Rectal smooth muscle tissue (tissue), 1 donor: ENCODE data around the gene ROBO3.

Experiments
- H3K27ac ChIP-seq: one replicate; pipeline ENCODE4 v1.7.0; 2013; ENCODE audit warnings: low read depth, low read length, inconsistent platforms
- H3K27me3 ChIP-seq: one replicate; pipeline ENCODE4 v1.7.0; 2013; ENCODE audit warnings: low read length; ENCODE audit not compliant: control insufficient read depth, insufficient read depth
- H3K36me3 ChIP-seq: one replicate; pipeline ENCODE4 v1.7.0; 2013; ENCODE audit warnings: low read length; ENCODE audit not compliant: control insufficient read depth, insufficient read depth
- H3K4me1 ChIP-seq: one replicate; pipeline ENCODE4 v1.7.0; 2013; ENCODE audit warnings: low read length; ENCODE audit not compliant: control insufficient read depth, insufficient read depth
- H3K4me3 ChIP-seq: one replicate; pipeline ENCODE4 v1.7.0; 2013; ENCODE audit warnings: low read length
- H3K9ac ChIP-seq: one replicate; pipeline ENCODE4 v1.7.0; 2013; ENCODE audit warnings: low read length

ROBO3 gene

GRCh38 chr11:124930799-124931198, 65.6 kb downstream of the ROBO3 start:
- no peak overlapping the region for H3K27ac ChIP-seq
- no peaks in the 10 kb centered on the region for H3K36me3 ChIP-seq
- no peaks in the 10 kb centered on the region for H3K4me1 ChIP-seq
- no peak overlapping the region for H3K9ac ChIP-seq
- H3K4me3 ChIP-seq: no peak overlapping the region
- no peaks in the 10 kb centered on the region for H3K27me3 ChIP-seq
